Transverse colon (tissue), 4 donors: ENCODE data around the gene PTPRG.

ENCODE experiments used
- EP300 ChIP-seq: sonication (generic); formaldehyde crosslinking; IDR thresholded peaks from one replicate; pipeline ENCODE4 v1.6.1; 2017; ENCODE audit warnings: antibody characterized with exemption, low read depth
- POLR2A ChIP-seq: fragments of 450-650 bp; IDR thresholded peaks from one replicate; pipeline ENCODE4 v1.6.1; 2016; ENCODE audit warnings: antibody characterized with exemption, mild to moderate bottlenecking, moderate library complexity
- POLR2AphosphoS5 ChIP-seq, 3 donors: sonication (generic); formaldehyde crosslinking; IDR thresholded peaks; one replicate each; pipeline ENCODE4 v1.6.1; 2016; ENCODE audit warnings: antibody characterized with exemption in 3 of 3
- TF ChIP-seq, protein P1 (sequence below), 5 experiments: fragments of 200-600 bp in 3 of 5; fragments of 450-650 bp in 2 of 5; sonication (generic) in 3 of 5; IDR thresholded peaks; 1 replicate in 2 of 5; 2 replicates in 3 of 5; pipeline ENCODE4 v1.5.1; 2016 to 2017; ENCODE audit warnings: antibody characterized with exemption in 5 of 5, inconsistent platforms in 3 of 5, mild to moderate bottlenecking in 2 of 5, moderate library complexity in 1 of 5

DNA sequence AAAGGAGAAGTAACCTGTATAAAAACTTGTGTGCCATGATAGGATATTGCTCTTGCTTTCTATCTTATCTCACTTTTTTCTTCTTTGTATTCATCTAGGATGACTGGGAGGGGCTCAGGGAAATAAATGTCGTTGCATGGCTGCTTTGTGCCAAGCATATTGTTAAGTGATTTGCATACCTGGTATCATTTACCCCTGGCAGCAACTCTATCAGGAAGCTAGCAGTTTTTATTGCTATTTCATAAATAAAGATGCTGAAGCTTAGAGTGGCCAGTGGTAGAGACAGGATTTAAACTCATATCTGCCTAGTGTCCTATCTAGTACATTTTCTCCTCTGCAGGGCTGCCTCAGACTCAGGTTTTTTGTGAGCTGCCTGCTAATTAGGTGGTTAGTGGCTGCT, 253.3 kb downstream of the PTPRG start:
- TF ChIP-seq, protein P1, sequence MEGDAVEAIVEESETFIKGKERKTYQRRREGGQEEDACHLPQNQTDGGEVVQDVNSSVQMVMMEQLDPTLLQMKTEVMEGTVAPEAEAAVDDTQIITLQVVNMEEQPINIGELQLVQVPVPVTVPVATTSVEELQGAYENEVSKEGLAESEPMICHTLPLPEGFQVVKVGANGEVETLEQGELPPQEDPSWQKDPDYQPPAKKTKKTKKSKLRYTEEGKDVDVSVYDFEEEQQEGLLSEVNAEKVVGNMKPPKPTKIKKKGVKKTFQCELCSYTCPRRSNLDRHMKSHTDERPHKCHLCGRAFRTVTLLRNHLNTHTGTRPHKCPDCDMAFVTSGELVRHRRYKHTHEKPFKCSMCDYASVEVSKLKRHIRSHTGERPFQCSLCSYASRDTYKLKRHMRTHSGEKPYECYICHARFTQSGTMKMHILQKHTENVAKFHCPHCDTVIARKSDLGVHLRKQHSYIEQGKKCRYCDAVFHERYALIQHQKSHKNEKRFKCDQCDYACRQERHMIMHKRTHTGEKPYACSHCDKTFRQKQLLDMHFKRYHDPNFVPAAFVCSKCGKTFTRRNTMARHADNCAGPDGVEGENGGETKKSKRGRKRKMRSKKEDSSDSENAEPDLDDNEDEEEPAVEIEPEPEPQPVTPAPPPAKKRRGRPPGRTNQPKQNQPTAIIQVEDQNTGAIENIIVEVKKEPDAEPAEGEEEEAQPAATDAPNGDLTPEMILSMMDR (IDR thresholded peaks at IDR 0.05), result no peak
- no peak for TF ChIP-seq POLR2A
- no peak for TF ChIP-seq EP300
- no peak for TF ChIP-seq POLR2AphosphoS5 (IDR thresholded peaks at IDR 0.05)
